WTC11 (cell line): ENCODE results near the gene NPAS3. TPM values are rescaled to one million over a fixed set of nuclear protein-coding genes. Genes with fewer than 3 reads are reported as not detected.

Experiments
- ATAC-seq: fragments of 200-7000 bp; cut with Tn5 transposase; 2 replicates; pipeline ENCODE4 v1.10.0; 2021; ENCODE audit warnings: mild to moderate bottlenecking, moderate library complexity
- CTCF ChIA-PET: fragments of 300-600 bp; sonication (Branson Sonifier 250); formaldehyde crosslinking; loops from one replicate; lab custom pipeline; 2021; ENCODE audit warnings: antibody characterized with exemption; lab: Charles Lee
- POLR2A ChIA-PET: fragments of 350-600 bp; sonication (Branson Sonifier 250); formaldehyde crosslinking; loops from one replicate; lab custom pipeline; 2021; ENCODE audit warnings: antibody characterized with exemption; lab: Charles Lee
- DNase-seq: peaks from one replicate; pipeline ENCODE4 v3.0.0; 2021; ENCODE audit warnings: low spot score
- H3K27ac Mint-ChIP-seq: 2 replicates; pipeline ENCODE4 v1.8.0; 2021; ENCODE audit warnings: mixed read lengths
- H3K27me3 Mint-ChIP-seq: 2 replicates; pipeline ENCODE4 v1.8.0; 2021; ENCODE audit warnings: low read depth, mild to moderate bottlenecking, moderate library complexity, mixed read lengths
- H3K36me3 Mint-ChIP-seq: 2 replicates; pipeline ENCODE4 v1.8.0; 2021; ENCODE audit warnings: mixed read lengths
- H3K4me1 Mint-ChIP-seq: 2 replicates; pipeline ENCODE4 v1.8.0; 2022; ENCODE audit warnings: mixed read lengths
- H3K4me3 Mint-ChIP-seq: 2 replicates; pipeline ENCODE4 v1.8.0; 2021; ENCODE audit warnings: mild to moderate bottlenecking, moderate library complexity, mixed read lengths
- H3K9me3 Mint-ChIP-seq: 2 replicates; pipeline ENCODE4 v1.8.0; 2021; ENCODE audit warnings: mixed read lengths
- CBFB ChIP-seq: sonication (generic); formaldehyde crosslinking; IDR thresholded peaks from 2 replicates; pipeline ENCODE4 v1.8.1; 2022; ENCODE audit warnings: mild to moderate bottlenecking, low read depth, missing genetic modification reagents
- CDX4 ChIP-seq: fragments of 250-450 bp; sonication (Bioruptor Pico); IDR thresholded peaks from 2 replicates; pipeline ENCODE4 v1.9.0; 2021; ENCODE audit warnings: moderate library complexity, mild to moderate bottlenecking, inconsistent platforms, borderline replicate concordance
- CREB1 ChIP-seq: sonication (generic); formaldehyde crosslinking; IDR thresholded peaks from 2 replicates; pipeline ENCODE4 v1.8.0; 2023; ENCODE audit warnings: mild to moderate bottlenecking, missing genetic modification reagents
- CREM ChIP-seq: sonication (generic); formaldehyde crosslinking; IDR thresholded peaks from 2 replicates; pipeline ENCODE4 v1.8.1; 2022; ENCODE audit warnings: mild to moderate bottlenecking, missing genetic modification reagents, moderate library complexity
- E2F5 ChIP-seq: sonication (generic); formaldehyde crosslinking; IDR thresholded peaks from 2 replicates; pipeline ENCODE4 v1.8.1; 2022; ENCODE audit warnings: mild to moderate bottlenecking, moderate library complexity, missing genetic modification reagents
- ESRRA ChIP-seq: sonication (generic); formaldehyde crosslinking; IDR thresholded peaks from 2 replicates; pipeline ENCODE4 v1.8.1; 2022; ENCODE audit warnings: mild to moderate bottlenecking, missing genetic modification reagents, borderline replicate concordance
- ETV6 ChIP-seq: sonication (generic); formaldehyde crosslinking; IDR thresholded peaks from 2 replicates; pipeline ENCODE4 v1.8.1; 2022; ENCODE audit warnings: mild to moderate bottlenecking, missing genetic modification reagents
- FOXJ3 ChIP-seq: sonication (generic); formaldehyde crosslinking; IDR thresholded peaks from 2 replicates; pipeline ENCODE4 v1.9.0; 2021; ENCODE audit warnings: missing genetic modification reagents, mild to moderate bottlenecking, borderline replicate concordance
- FOXK1 ChIP-seq: sonication (generic); formaldehyde crosslinking; IDR thresholded peaks from 2 replicates; pipeline ENCODE4 v1.8.0; 2022; ENCODE audit warnings: mild to moderate bottlenecking, moderate library complexity, missing genetic modification reagents
- GABPB1 ChIP-seq: sonication (generic); formaldehyde crosslinking; IDR thresholded peaks from 2 replicates; pipeline ENCODE4 v1.8.1; 2023; ENCODE audit warnings: mild to moderate bottlenecking, missing genetic modification reagents
- IRF2 ChIP-seq: sonication (generic); formaldehyde crosslinking; IDR thresholded peaks from 2 replicates; pipeline ENCODE4 v1.8.0; 2022; ENCODE audit warnings: low read depth, missing genetic modification reagents, borderline replicate concordance
- KAT7 ChIP-seq: sonication (generic); formaldehyde crosslinking; IDR thresholded peaks from 2 replicates; pipeline ENCODE4 v1.8.1; 2023; ENCODE audit warnings: missing genetic modification reagents, mild to moderate bottlenecking, borderline replicate concordance
- MXD4 ChIP-seq: fragments of 250-450 bp; sonication (Bioruptor Pico); IDR thresholded peaks from 2 replicates; pipeline ENCODE4 v1.8.0; 2021; ENCODE audit warnings: mild to moderate bottlenecking, moderate library complexity, borderline replicate concordance
- MYBL2 ChIP-seq: sonication (generic); formaldehyde crosslinking; IDR thresholded peaks from 2 replicates; pipeline ENCODE4 v1.8.1; 2023; ENCODE audit warnings: mild to moderate bottlenecking, moderate library complexity, missing genetic modification reagents
- NR2C2 ChIP-seq: sonication (generic); formaldehyde crosslinking; IDR thresholded peaks from 2 replicates; pipeline ENCODE4 v1.8.0; 2022; ENCODE audit warnings: mild to moderate bottlenecking, missing genetic modification reagents
- OVOL2 ChIP-seq: fragments of 250-450 bp; sonication (Bioruptor Pico); IDR thresholded peaks from 2 replicates; pipeline ENCODE4 v1.9.0; 2021; ENCODE audit warnings: mild to moderate bottlenecking, borderline replicate concordance
- SOX15 ChIP-seq: fragments of 250-450 bp; sonication (Bioruptor Pico); IDR thresholded peaks from 2 replicates; pipeline ENCODE4 v1.9.0; 2021; ENCODE audit warnings: mild to moderate bottlenecking
- SP1 ChIP-seq: sonication (generic); formaldehyde crosslinking; conservative IDR thresholded peaks from 2 replicates; pipeline ENCODE4 v1.8.1; 2022; ENCODE audit warnings: missing genetic modification reagents
- TEAD4 ChIP-seq: sonication (generic); formaldehyde crosslinking; IDR thresholded peaks from 2 replicates; pipeline ENCODE4 v1.8.0; 2022; ENCODE audit warnings: mild to moderate bottlenecking, missing genetic modification reagents
- ZNF219 ChIP-seq: sonication (generic); formaldehyde crosslinking; IDR thresholded peaks from 2 replicates; pipeline ENCODE4 v1.8.0; 2023; ENCODE audit warnings: missing genetic modification reagents, mild to moderate bottlenecking, borderline replicate concordance
- ZNF263 ChIP-seq: sonication (generic); formaldehyde crosslinking; IDR thresholded peaks from 2 replicates; pipeline ENCODE4 v1.8.1; 2022; ENCODE audit warnings: low read depth, mild to moderate bottlenecking, moderate library complexity, missing genetic modification reagents
- ZNF396 ChIP-seq: fragments of 250-450 bp; sonication (Bioruptor Pico); IDR thresholded peaks from 2 replicates; pipeline ENCODE4 v1.8.0; 2021; ENCODE audit warnings: mild to moderate bottlenecking, moderate library complexity, borderline replicate concordance
- total RNA-seq: library from RNA; stranded (reverse); gene quantifications from 3 replicates; pipeline ENCODE4 v1.2.3, GENCODE V29; 2021
- TF ChIP-seq, protein P1 (sequence below): sonication (generic); formaldehyde crosslinking; IDR thresholded peaks from 2 replicates; pipeline ENCODE4 v1.8.1; 2023; ENCODE audit warnings: mild to moderate bottlenecking, missing genetic modification reagents
- TF ChIP-seq, protein P2 (sequence below): sonication (generic); formaldehyde crosslinking; IDR thresholded peaks from 2 replicates; pipeline ENCODE4 v1.8.1; 2023; ENCODE audit warnings: mild to moderate bottlenecking, missing genetic modification reagents, moderate library complexity
- TF ChIP-seq, protein P3 (sequence below): sonication (generic); formaldehyde crosslinking; IDR thresholded peaks from 2 replicates; pipeline ENCODE4 v1.8.0; 2022; ENCODE audit warnings: mild to moderate bottlenecking, missing genetic modification reagents
- TF ChIP-seq, protein P4 (sequence below): sonication (generic); formaldehyde crosslinking; IDR thresholded peaks from 2 replicates; pipeline ENCODE4 v1.8.1; 2022; ENCODE audit warnings: low read depth, missing genetic modification reagents, borderline replicate concordance

The NPAS3 gene
- total RNA-seq, 1 experiment from 2014 or later = 3.2 TPM

DNA sequence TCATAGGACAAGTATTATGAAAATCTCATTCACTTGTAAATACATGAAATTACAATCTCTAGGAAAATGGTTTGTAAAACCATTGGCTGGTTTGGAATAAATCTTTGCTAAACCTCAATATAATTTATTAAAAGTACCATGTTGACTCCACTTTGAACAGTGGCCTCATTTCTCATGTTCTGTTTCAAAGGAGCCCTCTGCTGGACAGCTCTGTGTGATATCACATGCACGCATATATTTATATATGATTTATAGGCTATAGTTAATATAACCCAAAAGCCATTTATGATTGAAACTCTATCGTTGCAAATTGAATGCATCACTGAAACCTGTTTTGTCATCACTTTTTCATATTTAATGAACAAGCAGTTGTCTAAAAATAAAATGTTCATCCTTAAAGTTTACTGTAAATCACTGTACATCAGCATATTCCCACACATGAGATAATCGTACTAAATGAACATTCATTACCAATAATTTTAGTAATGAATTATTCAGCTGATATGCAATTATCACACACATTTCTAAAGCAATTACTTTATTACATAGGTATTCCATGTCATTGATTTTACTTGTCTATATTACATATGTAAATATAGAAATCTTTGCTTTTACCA, 493.8 kb downstream of the NPAS3 start (continued):
- TF ChIP-seq, protein P1, sequence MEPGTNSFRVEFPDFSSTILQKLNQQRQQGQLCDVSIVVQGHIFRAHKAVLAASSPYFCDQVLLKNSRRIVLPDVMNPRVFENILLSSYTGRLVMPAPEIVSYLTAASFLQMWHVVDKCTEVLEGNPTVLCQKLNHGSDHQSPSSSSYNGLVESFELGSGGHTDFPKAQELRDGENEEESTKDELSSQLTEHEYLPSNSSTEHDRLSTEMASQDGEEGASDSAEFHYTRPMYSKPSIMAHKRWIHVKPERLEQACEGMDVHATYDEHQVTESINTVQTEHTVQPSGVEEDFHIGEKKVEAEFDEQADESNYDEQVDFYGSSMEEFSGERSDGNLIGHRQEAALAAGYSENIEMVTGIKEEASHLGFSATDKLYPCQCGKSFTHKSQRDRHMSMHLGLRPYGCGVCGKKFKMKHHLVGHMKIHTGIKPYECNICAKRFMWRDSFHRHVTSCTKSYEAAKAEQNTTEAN = no peak
- TF ChIP-seq FOXK1 (CRISPR knock-in tag) = no peak
- no peak for TF ChIP-seq CDX4
- no peak for TF ChIP-seq FOXJ3 (CRISPR knock-in tag)
- TF ChIP-seq KAT7 (CRISPR knock-in tag) = no peak
- TF ChIP-seq CREM (CRISPR knock-in tag) = no peak
- TF ChIP-seq, protein P2, sequence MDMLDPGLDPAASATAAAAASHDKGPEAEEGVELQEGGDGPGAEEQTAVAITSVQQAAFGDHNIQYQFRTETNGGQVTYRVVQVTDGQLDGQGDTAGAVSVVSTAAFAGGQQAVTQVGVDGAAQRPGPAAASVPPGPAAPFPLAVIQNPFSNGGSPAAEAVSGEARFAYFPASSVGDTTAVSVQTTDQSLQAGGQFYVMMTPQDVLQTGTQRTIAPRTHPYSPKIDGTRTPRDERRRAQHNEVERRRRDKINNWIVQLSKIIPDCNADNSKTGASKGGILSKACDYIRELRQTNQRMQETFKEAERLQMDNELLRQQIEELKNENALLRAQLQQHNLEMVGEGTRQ (CRISPR knock-in tag) = no peak
- TF ChIP-seq ZNF263 = no peak
- no peak for TF ChIP-seq OVOL2 (CRISPR knock-in tag)

GRCh38 chr14:33433396-33433795, 494.7 kb downstream of the NPAS3 start:
- CTCF ChIA-PET = no interaction called here
- H3K9me3 Mint-ChIP-seq = no peaks in the 10 kb centered on the region; the same call in 1 of the 2 replicates
- H3K36me3 Mint-ChIP-seq = no peaks in the 10 kb centered on the region

More at GRCh38 chr14:33433396-33433795, 494.7 kb downstream of the NPAS3 start:
- no peak overlapping the region for H3K27ac Mint-ChIP-seq
- no peaks in the 10 kb centered on the region for H3K27me3 Mint-ChIP-seq
- H3K4me3 Mint-ChIP-seq = no peak overlapping the region
- POLR2A ChIA-PET = no interaction called here
- no peak for TF ChIP-seq CDX4
- TF ChIP-seq ZNF219 (CRISPR knock-in tag) = no peak
- no peak for TF ChIP-seq ZNF396 (CRISPR knock-in tag)
- TF ChIP-seq, protein P3, sequence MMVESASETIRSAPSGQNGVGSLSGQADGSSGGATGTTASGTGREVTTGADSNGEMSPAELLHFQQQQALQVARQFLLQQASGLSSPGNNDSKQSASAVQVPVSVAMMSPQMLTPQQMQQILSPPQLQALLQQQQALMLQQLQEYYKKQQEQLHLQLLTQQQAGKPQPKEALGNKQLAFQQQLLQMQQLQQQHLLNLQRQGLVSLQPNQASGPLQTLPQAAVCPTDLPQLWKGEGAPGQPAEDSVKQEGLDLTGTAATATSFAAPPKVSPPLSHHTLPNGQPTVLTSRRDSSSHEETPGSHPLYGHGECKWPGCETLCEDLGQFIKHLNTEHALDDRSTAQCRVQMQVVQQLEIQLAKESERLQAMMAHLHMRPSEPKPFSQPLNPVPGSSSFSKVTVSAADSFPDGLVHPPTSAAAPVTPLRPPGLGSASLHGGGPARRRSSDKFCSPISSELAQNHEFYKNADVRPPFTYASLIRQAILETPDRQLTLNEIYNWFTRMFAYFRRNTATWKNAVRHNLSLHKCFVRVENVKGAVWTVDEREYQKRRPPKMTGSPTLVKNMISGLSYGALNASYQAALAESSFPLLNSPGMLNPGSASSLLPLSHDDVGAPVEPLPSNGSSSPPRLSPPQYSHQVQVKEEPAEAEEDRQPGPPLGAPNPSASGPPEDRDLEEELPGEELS (CRISPR knock-in tag) = no peak
- TF ChIP-seq ESRRA (CRISPR knock-in tag) = no peak
- no peak for TF ChIP-seq SOX15 (CRISPR knock-in tag)
- no peak for TF ChIP-seq OVOL2 (CRISPR knock-in tag)
- no peak for TF ChIP-seq GABPB1 (CRISPR knock-in tag)
- TF ChIP-seq E2F5 = no peak
- TF ChIP-seq, protein P4, sequence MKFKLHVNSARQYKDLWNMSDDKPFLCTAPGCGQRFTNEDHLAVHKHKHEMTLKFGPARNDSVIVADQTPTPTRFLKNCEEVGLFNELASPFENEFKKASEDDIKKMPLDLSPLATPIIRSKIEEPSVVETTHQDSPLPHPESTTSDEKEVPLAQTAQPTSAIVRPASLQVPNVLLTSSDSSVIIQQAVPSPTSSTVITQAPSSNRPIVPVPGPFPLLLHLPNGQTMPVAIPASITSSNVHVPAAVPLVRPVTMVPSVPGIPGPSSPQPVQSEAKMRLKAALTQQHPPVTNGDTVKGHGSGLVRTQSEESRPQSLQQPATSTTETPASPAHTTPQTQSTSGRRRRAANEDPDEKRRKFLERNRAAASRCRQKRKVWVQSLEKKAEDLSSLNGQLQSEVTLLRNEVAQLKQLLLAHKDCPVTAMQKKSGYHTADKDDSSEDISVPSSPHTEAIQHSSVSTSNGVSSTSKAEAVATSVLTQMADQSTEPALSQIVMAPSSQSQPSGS (CRISPR knock-in tag) = no peak
- no peak for TF ChIP-seq TEAD4 (CRISPR knock-in tag)
- TF ChIP-seq ETV6 = no peak
- no peak for TF ChIP-seq ZNF263
- no peak for TF ChIP-seq CREB1
- no peak for TF ChIP-seq MYBL2 (CRISPR knock-in tag)
- TF ChIP-seq IRF2 (CRISPR knock-in tag) = no peak
- TF ChIP-seq NR2C2 = no peak
- no peak for TF ChIP-seq MXD4 (CRISPR knock-in tag)
- no peak for TF ChIP-seq SP1
- no peak for TF ChIP-seq CBFB (CRISPR knock-in tag)
- no peak for ATAC-seq
- no peak for DNase-seq
- peaks cover 12% of the 10 kb centered on the region for H3K4me1 Mint-ChIP-seq
